ENCODE results near the gene HAUS7. TPM values are rescaled to one million over a fixed set of nuclear protein-coding genes. Genes with fewer than 3 reads are reported as not detected.

Gene HAUS7
- total RNA-seq, 4 donors from 2014 or later = 8.2 to 156 (median 16.0) TPM

GRCh38 chrX:153477364-153477857 is 7.0 kb upstream of the HAUS7 start:
- Histone ChIP-seq H3K27ac (no peak overlapping the region), H3K9me3 (no peaks in the 10 kb centered on the region), H3K36me3 (no peaks in the 10 kb centered on the region), H3K4me3 (no peak overlapping the region), H3K4me1 (peaks cover 0 to 3% (median 0%) of the 10 kb centered on the region in 4 donors), H3K27me3 (no peaks in the 10 kb centered on the region)
- no peak for DNase-seq
- TF ChIP-seq POLR2A (IDR thresholded peaks at IDR 0.05) = no peak
- TF ChIP-seq CTCF (IDR thresholded peaks at IDR 0.05) = no peak

- TF ChIP-seq CTCF (IDR thresholded peaks at IDR 0.05) (no peak), POLR2A (IDR thresholded peaks at IDR 0.05) (no peak)
- no peaks in the 10 kb centered on the region for H3K27me3 ChIP-seq
- H3K4me1 ChIP-seq = peaks cover 0 to 3% (median 0%) of the 10 kb centered on the region in 4 donors
- peak overlapping the region in 1 of 4 donors; percentile 25 for H3K27ac ChIP-seq
- no peaks in the 10 kb centered on the region for H3K36me3 ChIP-seq
- DNase-seq = no peak
- H3K4me3 ChIP-seq = no peak overlapping the region
- H3K9me3 ChIP-seq = no peaks in the 10 kb centered on the region
Measured at GRCh38 chrX:153476666-153477363, 6.4 kb upstream of the HAUS7 start.

- H3K4me1 ChIP-seq = peaks cover 0 to 3% (median 0%) of the 10 kb centered on the region in 4 donors
- no peak overlapping the region for H3K27ac ChIP-seq
- no peak for TF ChIP-seq POLR2A (IDR thresholded peaks at IDR 0.05)
- no peak for TF ChIP-seq CTCF (IDR thresholded peaks at IDR 0.05)
- H3K9me3 ChIP-seq = no peaks in the 10 kb centered on the region
- DNase-seq = no peak
- H3K27me3 ChIP-seq = no peaks in the 10 kb centered on the region
- H3K4me3 ChIP-seq = no peak overlapping the region
- H3K36me3 ChIP-seq = no peaks in the 10 kb centered on the region
Measured at GRCh38 chrX:153475751-153476281, 5.4 kb upstream of the HAUS7 start.

GRCh38 chrX:153475271-153475670 is 4.9 kb upstream of the HAUS7 start:
- TF ChIP-seq CTCF (IDR thresholded peaks at IDR 0.05) (no peak), POLR2A (IDR thresholded peaks at IDR 0.05) (no peak)
- no peaks in the 10 kb centered on the region for H3K27me3 ChIP-seq
- DNase-seq = no peak
- H3K36me3 ChIP-seq = no peaks in the 10 kb centered on the region
- no peaks in the 10 kb centered on the region for H3K9me3 ChIP-seq
- no peak overlapping the region for H3K27ac ChIP-seq
- peaks cover 0 to 3% (median 0%) of the 10 kb centered on the region in 4 donors for H3K4me1 ChIP-seq
- H3K4me3 ChIP-seq = peak overlapping the region in 2 of 4 donors; percentile 35 to 39

- Histone ChIP-seq H3K36me3 (no peaks in the 10 kb centered on the region), H3K27ac (no peak overlapping the region), H3K9me3 (no peaks in the 10 kb centered on the region), H3K4me3 (peak overlapping the region in 3 of 4 donors; percentile 27 to 39 (median 35)), H3K27me3 (no peaks in the 10 kb centered on the region), H3K4me1 (peaks cover 0 to 3% (median under 1%) of the 10 kb centered on the region in 4 donors)
- TF ChIP-seq CTCF (IDR thresholded peaks at IDR 0.05) = no peak
- TF ChIP-seq POLR2A (IDR thresholded peaks at IDR 0.05) = no peak
- peak; percentile 24 to 57 (median 52) for DNase-seq
Measured at GRCh38 chrX:153474718-153475117, 4.3 kb upstream of the HAUS7 start.

Data from Peyer's patch (tissue), 4 donors.